Right lobe of liver (tissue), 6 donors: ENCODE measurements around the gene LCP2. TPM values are rescaled to one million over a fixed set of nuclear protein-coding genes. Genes with fewer than 3 reads are reported as not detected.

Experiments used
- ATAC-seq, 4 donors: fragments of 200-7000 bp; cut with Tn5 transposase; one replicate each; pipeline ENCODE4 v1.9.1; 2020; ENCODE audit warnings: mild to moderate bottlenecking in 4 of 4, moderate library complexity in 4 of 4
- DNase-seq, 3 donors: peaks; one replicate each; pipeline ENCODE4 v3.0.0-alpha.2; 2020
- H3K27ac ChIP-seq, 3 donors: fragments of 200-600 bp; one replicate each; pipeline ENCODE4 v1.8.0; 2022
- H3K27me3 ChIP-seq, 2 donors: fragments of 200-600 bp; one replicate each; pipeline ENCODE4 v1.8.0; 2022
- H3K36me3 ChIP-seq, 4 donors: fragments of 200-600 bp; sonication (generic) in 1 of 4; one replicate each; pipeline versions ENCODE4 v1.5.1 to v1.8.0; 2017 to 2022; ENCODE audit warnings: control low read depth in 1 of 4
- H3K4me1 ChIP-seq, 4 donors: fragments of 200-600 bp; sonication (generic) in 1 of 4; one replicate each; pipeline versions ENCODE4 v1.5.1 to v1.8.0; 2017 to 2022; ENCODE audit warnings: control low read depth in 1 of 4
- H3K4me3 ChIP-seq, 3 donors: fragments of 200-600 bp; one replicate each; pipeline ENCODE4 v1.8.0; 2022
- H3K9me3 ChIP-seq, 4 donors: fragments of 200-600 bp; sonication (generic) in 1 of 4; one replicate each; pipeline versions ENCODE4 v1.5.1 to v1.8.0; 2017 to 2022; ENCODE audit warnings: control low read depth in 1 of 4
- POLR2A ChIP-seq: fragments of 450-650 bp; IDR thresholded peaks from one replicate; pipeline ENCODE4 v1.6.1; 2017; ENCODE audit warnings: antibody characterized with exemption, mild to moderate bottlenecking
- WGBS: methylation state at CpG from one replicate; pipeline ENCODE4 v1.1.6; 2018; ENCODE audit warnings: low coverage, low lambda C conversion rate; ENCODE audit not compliant: insufficient coverage; ENCODE audit errors: missing lambda C conversion rate; 5-methylcytosine and 5-hydroxymethylcytosine counted together
- intact Hi-C, 2 donors: fragments of 100-400 bp; cut with DNase I; formaldehyde crosslinking; loops; one replicate each; pipeline versions ENCODE4 v1.11.2 to v1.14.1; 2022
- total RNA-seq, 6 experiments: library from RNA; depleted of rRNA in 2 of 6; stranded (reverse); fragments of >200 nt in 2 of 6; fragmentation: NEBNext Ultra II Directional in 3 of 6; extraction: Animal tissue kit (Norgen Biotek cat#: 25700) in 3 of 6; gene quantifications; one replicate each; pipeline versions ENCODE4 v1.1.0 to v1.2.4, GENCODE V29; 2016 to 2023
- TF ChIP-seq, protein P1 (sequence below), 4 donors: fragments of 200-600 bp in 3 of 4; fragments of 450-650 bp in 1 of 4; IDR thresholded peaks; one replicate each; pipeline versions ENCODE4 v1.5.1 to v1.8.0; 2016 to 2022; ENCODE audit warnings: antibody characterized with exemption in 4 of 4, mild to moderate bottlenecking in 2 of 4
- donor health status: DM: no; HTN: yes; CAD: no.
- donor health status: DM: no; HTN: no; CAD: no.
- donor health status: DM: no; HTN: no; CAD: no.
- donor health status: DM: no; HTN: yes; CAD: no.
- donor health status: DM: no; HTN: yes; CAD: no.

LCP2 gene
- total RNA-seq, 6 experiments from 2014 or later: 4.4 to 20.5 (median 10.1) TPM

DNA sequence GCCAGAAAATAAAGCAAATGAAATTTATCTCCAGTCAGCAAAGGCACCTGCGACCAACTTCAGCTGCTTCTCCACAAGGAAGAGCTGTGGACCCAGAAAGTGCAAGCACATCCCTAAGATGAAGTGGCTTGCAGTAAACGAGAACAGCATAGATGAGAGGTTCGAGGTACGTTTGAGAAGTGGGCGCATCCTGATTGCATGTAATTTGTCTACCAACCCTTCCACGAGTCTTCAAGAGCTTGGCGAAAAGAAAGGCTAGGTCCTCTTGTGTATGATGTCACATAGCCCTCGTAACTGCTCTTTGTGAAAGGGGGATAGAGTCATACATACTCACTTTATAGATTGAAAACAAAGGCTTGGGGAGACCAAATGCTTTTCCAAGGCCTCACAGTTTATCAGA, 6.0 kb upstream of the LCP2 start:
- Histone ChIP-seq H3K9me3 (no peaks in the 10 kb centered on the region), H3K4me1 (no peaks in the 10 kb centered on the region), H3K36me3 (no peaks in the 10 kb centered on the region), H3K27ac (peak overlapping the region in 1 of 3 donors; percentile 33), H3K27me3 (no peaks in the 10 kb centered on the region), H3K4me3 (no peak overlapping the region)
- no peak for DNase-seq
- no peak for ATAC-seq
- intact Hi-C loops: no loop called here
- TF ChIP-seq, protein P1, sequence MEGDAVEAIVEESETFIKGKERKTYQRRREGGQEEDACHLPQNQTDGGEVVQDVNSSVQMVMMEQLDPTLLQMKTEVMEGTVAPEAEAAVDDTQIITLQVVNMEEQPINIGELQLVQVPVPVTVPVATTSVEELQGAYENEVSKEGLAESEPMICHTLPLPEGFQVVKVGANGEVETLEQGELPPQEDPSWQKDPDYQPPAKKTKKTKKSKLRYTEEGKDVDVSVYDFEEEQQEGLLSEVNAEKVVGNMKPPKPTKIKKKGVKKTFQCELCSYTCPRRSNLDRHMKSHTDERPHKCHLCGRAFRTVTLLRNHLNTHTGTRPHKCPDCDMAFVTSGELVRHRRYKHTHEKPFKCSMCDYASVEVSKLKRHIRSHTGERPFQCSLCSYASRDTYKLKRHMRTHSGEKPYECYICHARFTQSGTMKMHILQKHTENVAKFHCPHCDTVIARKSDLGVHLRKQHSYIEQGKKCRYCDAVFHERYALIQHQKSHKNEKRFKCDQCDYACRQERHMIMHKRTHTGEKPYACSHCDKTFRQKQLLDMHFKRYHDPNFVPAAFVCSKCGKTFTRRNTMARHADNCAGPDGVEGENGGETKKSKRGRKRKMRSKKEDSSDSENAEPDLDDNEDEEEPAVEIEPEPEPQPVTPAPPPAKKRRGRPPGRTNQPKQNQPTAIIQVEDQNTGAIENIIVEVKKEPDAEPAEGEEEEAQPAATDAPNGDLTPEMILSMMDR (IDR thresholded peaks at IDR 0.05): no peak
- no peak for TF ChIP-seq POLR2A
- WGBS: 57% methylated on average over 8 of the region's 8 CpGs

DNA sequence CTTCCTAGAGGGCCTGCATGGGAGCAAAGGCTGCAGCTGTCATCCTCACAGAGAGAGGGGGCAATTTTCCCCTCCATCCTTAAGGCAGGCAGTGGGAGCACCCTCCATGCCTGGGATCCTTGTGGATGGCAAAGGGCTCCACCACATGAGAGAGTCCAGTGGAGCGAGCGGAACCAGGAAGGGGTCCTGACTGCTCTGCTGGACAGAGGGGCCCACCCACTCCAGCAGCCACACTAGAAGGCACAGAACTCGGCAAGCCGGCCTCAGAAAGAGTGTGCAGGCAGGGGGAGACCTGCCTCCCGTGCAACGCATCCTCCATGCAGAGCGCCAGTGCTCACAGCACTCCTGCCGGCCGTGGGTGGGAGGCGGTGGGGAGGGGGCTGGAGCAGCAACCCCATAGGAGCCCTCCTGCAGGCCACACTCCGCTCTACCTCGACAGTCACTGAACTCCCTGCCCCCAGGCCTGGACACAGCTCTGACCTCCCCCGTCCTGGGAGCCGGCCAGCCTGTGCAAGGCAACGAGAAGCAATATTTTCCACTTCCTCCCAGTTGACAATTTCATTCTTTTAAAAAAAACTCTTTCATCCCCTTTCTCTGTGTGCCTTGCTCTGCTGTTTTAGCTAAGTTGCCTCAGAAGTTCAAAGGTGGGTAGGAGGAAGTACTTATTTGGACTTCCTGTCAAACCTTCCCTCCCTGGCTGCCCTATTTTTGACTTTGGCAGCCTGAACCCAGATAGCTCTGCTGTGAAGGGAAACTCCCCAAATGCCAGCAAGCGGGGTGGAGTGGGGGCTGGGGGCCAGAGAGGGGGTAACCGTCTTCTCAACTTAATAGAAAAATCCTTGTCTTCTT, 5.3 kb upstream of the LCP2 start:
- peak; percentile 60 to 74 (median 60) for DNase-seq
- no peak overlapping the region for H3K4me3 ChIP-seq
- H3K27me3 ChIP-seq: no peaks in the 10 kb centered on the region
- intact Hi-C loops: no loop called here
- peak overlapping the region in 2 of 3 donors; percentile 33 for H3K27ac ChIP-seq
- ATAC-seq: peak; percentile 53 to 67 (median 62)
- TF ChIP-seq POLR2A: no peak
- TF ChIP-seq, protein P1 (IDR thresholded peaks at IDR 0.05): no peak
- H3K36me3 ChIP-seq: no peaks in the 10 kb centered on the region
- H3K9me3 ChIP-seq: no peaks in the 10 kb centered on the region
- no peaks in the 10 kb centered on the region for H3K4me1 ChIP-seq
- 20% methylated on average over 8 of the region's 17 CpGs for WGBS

DNA sequence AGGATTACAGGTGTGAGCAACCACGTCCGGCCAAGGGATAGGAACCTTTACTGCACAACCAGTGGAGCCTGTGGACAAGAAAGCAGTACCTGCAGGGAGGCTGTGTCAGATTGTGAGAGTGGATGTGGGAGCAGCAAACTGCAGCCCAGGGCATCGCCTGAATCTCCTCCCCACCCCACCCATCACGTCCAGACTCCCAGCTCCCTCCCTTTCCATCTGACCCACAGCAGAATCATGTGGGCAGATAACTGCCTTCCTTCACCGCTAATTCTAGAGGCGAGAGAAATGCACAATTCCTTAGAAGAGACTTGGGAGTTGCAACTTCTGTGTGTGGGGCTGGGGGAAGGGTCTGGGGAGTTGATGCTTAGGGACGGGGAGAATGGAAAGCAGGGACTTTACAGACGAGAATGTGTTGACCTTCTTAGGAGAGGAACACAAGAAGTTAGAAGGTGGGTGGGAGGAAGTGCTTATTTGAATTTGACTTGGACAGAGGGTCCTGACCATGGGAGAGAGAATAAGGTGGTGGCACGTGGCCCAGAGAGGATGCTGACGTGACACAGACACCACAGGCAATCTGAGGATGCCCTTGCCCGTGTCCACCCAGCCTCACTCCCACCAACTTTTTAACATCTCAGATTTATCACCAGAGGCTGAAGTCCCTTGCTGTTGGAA, 4.5 kb upstream of the LCP2 start:
- intact Hi-C loops: no loop called here
- ATAC-seq (no peak), DNase-seq (no peak)
- Histone ChIP-seq H3K4me3 (no peak overlapping the region), H3K36me3 (no peaks in the 10 kb centered on the region), H3K9me3 (no peaks in the 10 kb centered on the region), H3K27me3 (no peaks in the 10 kb centered on the region), H3K4me1 (no peaks in the 10 kb centered on the region), H3K27ac (peak overlapping the region in 1 of 3 donors; percentile 33)
- TF ChIP-seq POLR2A: no peak
- TF ChIP-seq, protein P1 (IDR thresholded peaks at IDR 0.05): no peak
- 45% methylated on average over 9 of the region's 11 CpGs for WGBS

DNA sequence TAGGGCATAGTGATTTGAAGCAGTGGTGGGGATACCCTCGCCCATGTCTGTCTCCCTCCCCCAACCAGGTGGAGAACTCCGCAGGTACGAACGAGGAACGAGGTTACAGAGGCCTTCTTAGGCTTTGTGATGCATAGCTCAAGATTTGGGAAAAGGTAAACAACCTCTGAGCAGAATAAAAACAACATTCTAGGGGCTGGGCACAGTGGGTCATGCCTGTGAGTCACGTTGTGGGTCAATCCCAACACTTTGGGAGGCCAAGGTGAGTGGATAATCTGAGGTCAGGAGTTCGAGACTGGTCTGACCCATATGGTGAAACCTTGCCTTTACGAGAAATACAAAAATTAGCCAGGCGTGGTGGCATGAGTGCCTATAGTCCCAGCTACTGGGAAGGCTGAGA, 3.6 kb upstream of the LCP2 start:
- Histone ChIP-seq H3K4me1 (no peaks in the 10 kb centered on the region), H3K9me3 (no peaks in the 10 kb centered on the region), H3K4me3 (no peak overlapping the region), H3K27me3 (no peaks in the 10 kb centered on the region), H3K36me3 (no peaks in the 10 kb centered on the region), H3K27ac (peak overlapping the region in 1 of 3 donors; percentile 60)
- DNase-seq: no peak
- WGBS: 51% methylated on average over 9 of the region's 9 CpGs
- ATAC-seq: no peak
- TF ChIP-seq, protein P1 (IDR thresholded peaks at IDR 0.05): no peak
- TF ChIP-seq POLR2A: no peak
- intact Hi-C loops: no loop called here
